Neural cell (in vitro differentiated cells): ENCODE data around the gene CLNK. TPM values are rescaled to one million over a fixed set of nuclear protein-coding genes. Genes with fewer than 3 reads are reported as not detected.

Experiments
- H2AFZ ChIP-seq: fragments of 200-600, 300-800 bp; sonication (generic), shearing (Covaris generic); 2 replicates; pipeline ENCODE4 v1.6.0; 2014; ENCODE audit warnings: low read depth, mild to moderate bottlenecking, antibody characterized with exemption, low read length, moderate library complexity
- H3F3A ChIP-seq: fragments of 200-600 bp; shearing (Covaris generic); 2 replicates; pipeline ENCODE4 v1.6.1; 2016; ENCODE audit warnings: mild to moderate bottlenecking, moderate library complexity, mixed read lengths, antibody characterized with exemption, low read length; ENCODE audit not compliant: insufficient read depth, poor library complexity, severe bottlenecking
- H3K27ac ChIP-seq: fragments of 200-600, 300-800 bp; sonication (generic), shearing (Covaris generic); 2 replicates; pipeline ENCODE4 v1.5.1; 2014; ENCODE audit warnings: mild to moderate bottlenecking, low read length, moderate library complexity
- H3K27me3 ChIP-seq: fragments of 300-800, 200-600 bp; sonication (generic), shearing (Covaris generic); 2 replicates; pipeline ENCODE4 v1.6.0; 2014; ENCODE audit warnings: mild to moderate bottlenecking, low read depth, low read length, moderate library complexity; ENCODE audit not compliant: insufficient read depth
- H3K36me3 ChIP-seq: fragments of 300-800, 200-600 bp; sonication (generic), shearing (Covaris generic); 2 replicates; pipeline ENCODE4 v1.5.1; 2014; ENCODE audit warnings: mild to moderate bottlenecking, antibody characterized with exemption, low read length, moderate library complexity; ENCODE audit not compliant: insufficient read depth
- H3K4me2 ChIP-seq: fragments of 300-800, 200-600 bp; sonication (generic), shearing (Covaris generic); 2 replicates; pipeline ENCODE4 v1.6.0; 2014; ENCODE audit warnings: mild to moderate bottlenecking, low read length
- H3K4me3 ChIP-seq: fragments of 300-800, 200-600 bp; sonication (generic), shearing (Covaris generic); 2 replicates; pipeline ENCODE4 v1.5.1; 2014; ENCODE audit warnings: mild to moderate bottlenecking, low read length, moderate library complexity
- H3K79me2 ChIP-seq: fragments of 200-600 bp; shearing (Covaris generic); replicated peaks from 2 replicates; pipeline ENCODE4 v1.6.0; 2014; ENCODE audit warnings: mild to moderate bottlenecking, low read length, moderate library complexity; ENCODE audit not compliant: insufficient read depth
- H3K9ac ChIP-seq: fragments of 300-800, 200-600 bp; sonication (generic), shearing (Covaris generic); 2 replicates; pipeline ENCODE4 v1.6.1; 2016; ENCODE audit warnings: mild to moderate bottlenecking, low read length, mixed read lengths
- H3K9me2 ChIP-seq: fragments of 200-600 bp; shearing (Covaris generic); 2 replicates; pipeline ENCODE4 v1.6.1; 2016; ENCODE audit warnings: mild to moderate bottlenecking, low read length, mixed read lengths; ENCODE audit not compliant: insufficient read depth
- H3K9me3 ChIP-seq: fragments of 200-600, 300-800 bp; sonication (generic), shearing (Covaris generic); 2 replicates; pipeline ENCODE4 v1.6.1; 2016; ENCODE audit warnings: mild to moderate bottlenecking, mixed run types, low read length, moderate library complexity, mixed read lengths
- H4K20me1 ChIP-seq: fragments of 200-600 bp; shearing (Covaris generic); 2 replicates; pipeline ENCODE4 v1.6.1; 2016; ENCODE audit warnings: mild to moderate bottlenecking, mixed run types; ENCODE audit not compliant: insufficient read depth
- EP300 ChIP-seq: fragments of 450-650 bp; conservative IDR thresholded peaks from 2 replicates; pipeline ENCODE4 v1.6.1; 2014; ENCODE audit warnings: antibody characterized with exemption, mild to moderate bottlenecking, moderate library complexity; ENCODE audit not compliant: poor library complexity, severe bottlenecking
- EZH2 ChIP-seq: fragments of 200-600, 300-800 bp; shearing (Covaris generic), sonication (generic); IDR thresholded peaks from 2 replicates; pipeline ENCODE4 v1.6.1; 2014; ENCODE audit warnings: antibody characterized with exemption, low read length, borderline replicate concordance, mild to moderate bottlenecking; ENCODE audit not compliant: insufficient read depth, poor library complexity, severe bottlenecking
- MXI1 ChIP-seq: fragments of 450-650 bp; conservative IDR thresholded peaks from 2 replicates; pipeline ENCODE4 v1.6.1; 2014; ENCODE audit warnings: antibody characterized with exemption, mild to moderate bottlenecking; ENCODE audit not compliant: poor library complexity, severe bottlenecking
- POLR2AphosphoS5 ChIP-seq: IDR thresholded peaks from 2 replicates; pipeline ENCODE4 v1.6.1; 2012
- RAD21 ChIP-seq: fragments of 450-650 bp; conservative IDR thresholded peaks from 2 replicates; pipeline ENCODE4 v1.6.1; 2014; ENCODE audit warnings: antibody characterized with exemption, mild to moderate bottlenecking, moderate library complexity
- SMC3 ChIP-seq: fragments of 450-650 bp; conservative IDR thresholded peaks from 2 replicates; pipeline ENCODE4 v1.6.1; 2014; ENCODE audit warnings: antibody characterized with exemption, mild to moderate bottlenecking, moderate library complexity; ENCODE audit not compliant: poor library complexity
- TAF1 ChIP-seq: IDR thresholded peaks from 2 replicates; pipeline ENCODE4 v1.6.1; 2012; ENCODE audit warnings: low read depth
- polyA plus RNA-seq: library from polyadenylated mRNA; depleted of rRNA; stranded (reverse); fragments of >200 nt; gene quantifications from 2 replicates; pipeline ENCODE4 v1.2.3, GENCODE V29; 2014
- TF ChIP-seq, protein P1 (sequence below): fragments of 450-650 bp; IDR thresholded peaks from 2 replicates; pipeline ENCODE4 v1.5.1; 2014; ENCODE audit warnings: antibody characterized with exemption, mild to moderate bottlenecking, moderate library complexity; ENCODE audit not compliant: poor library complexity, severe bottlenecking
- TF ChIP-seq, protein P2 (sequence below): IDR thresholded peaks from 2 replicates; pipeline ENCODE4 v1.6.1; 2012; ENCODE audit warnings: borderline replicate concordance

CLNK gene
- polyA plus RNA-seq, 1 donor from 2014 or later, result not detected

DNA sequence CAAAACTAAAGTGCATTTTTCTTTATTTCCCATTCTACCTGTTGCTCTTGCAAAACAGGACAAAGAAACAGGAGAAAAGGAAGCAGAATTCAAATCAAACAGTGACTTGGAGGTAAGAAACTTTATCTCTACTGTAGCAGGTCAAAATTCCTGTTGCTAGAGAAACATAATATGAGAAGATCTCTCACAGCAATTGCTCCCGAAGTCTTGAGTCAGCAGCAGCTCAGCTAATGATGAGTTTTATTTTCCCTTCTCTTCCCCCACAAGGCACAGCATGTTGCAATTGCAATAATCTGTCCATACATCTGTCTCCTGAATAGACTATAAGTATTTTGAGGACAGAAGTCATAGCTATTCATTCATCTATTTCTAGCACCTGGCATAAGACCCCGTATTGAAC is 112.7 kb downstream of the CLNK start:
- Histone ChIP-seq H3K79me2 (no peaks in the 10 kb centered on the region), H2AFZ (no peak overlapping the region), H3F3A (no peaks in the 10 kb centered on the region), H3K36me3 (no peaks in the 10 kb centered on the region), H3K27ac (no peak overlapping the region), H3K9me2 (no peaks in the 10 kb centered on the region), H3K9ac (no peak overlapping the region), H3K4me2 (no peak overlapping the region), H3K27me3 (no peaks in the 10 kb centered on the region), H3K4me3 (no peak overlapping the region), H4K20me1 (no peaks in the 10 kb centered on the region), H3K9me3 (no peaks in the 10 kb centered on the region)
- no peak for TF ChIP-seq TAF1
- TF ChIP-seq EP300, result no peak
- no peak for TF ChIP-seq SMC3
- TF ChIP-seq, protein P1, sequence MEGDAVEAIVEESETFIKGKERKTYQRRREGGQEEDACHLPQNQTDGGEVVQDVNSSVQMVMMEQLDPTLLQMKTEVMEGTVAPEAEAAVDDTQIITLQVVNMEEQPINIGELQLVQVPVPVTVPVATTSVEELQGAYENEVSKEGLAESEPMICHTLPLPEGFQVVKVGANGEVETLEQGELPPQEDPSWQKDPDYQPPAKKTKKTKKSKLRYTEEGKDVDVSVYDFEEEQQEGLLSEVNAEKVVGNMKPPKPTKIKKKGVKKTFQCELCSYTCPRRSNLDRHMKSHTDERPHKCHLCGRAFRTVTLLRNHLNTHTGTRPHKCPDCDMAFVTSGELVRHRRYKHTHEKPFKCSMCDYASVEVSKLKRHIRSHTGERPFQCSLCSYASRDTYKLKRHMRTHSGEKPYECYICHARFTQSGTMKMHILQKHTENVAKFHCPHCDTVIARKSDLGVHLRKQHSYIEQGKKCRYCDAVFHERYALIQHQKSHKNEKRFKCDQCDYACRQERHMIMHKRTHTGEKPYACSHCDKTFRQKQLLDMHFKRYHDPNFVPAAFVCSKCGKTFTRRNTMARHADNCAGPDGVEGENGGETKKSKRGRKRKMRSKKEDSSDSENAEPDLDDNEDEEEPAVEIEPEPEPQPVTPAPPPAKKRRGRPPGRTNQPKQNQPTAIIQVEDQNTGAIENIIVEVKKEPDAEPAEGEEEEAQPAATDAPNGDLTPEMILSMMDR, result no peak
- TF ChIP-seq MXI1, result no peak
- TF ChIP-seq RAD21, result no peak
- no peak for TF ChIP-seq POLR2AphosphoS5
- TF ChIP-seq EZH2, result no peak
- TF ChIP-seq, protein P2, sequence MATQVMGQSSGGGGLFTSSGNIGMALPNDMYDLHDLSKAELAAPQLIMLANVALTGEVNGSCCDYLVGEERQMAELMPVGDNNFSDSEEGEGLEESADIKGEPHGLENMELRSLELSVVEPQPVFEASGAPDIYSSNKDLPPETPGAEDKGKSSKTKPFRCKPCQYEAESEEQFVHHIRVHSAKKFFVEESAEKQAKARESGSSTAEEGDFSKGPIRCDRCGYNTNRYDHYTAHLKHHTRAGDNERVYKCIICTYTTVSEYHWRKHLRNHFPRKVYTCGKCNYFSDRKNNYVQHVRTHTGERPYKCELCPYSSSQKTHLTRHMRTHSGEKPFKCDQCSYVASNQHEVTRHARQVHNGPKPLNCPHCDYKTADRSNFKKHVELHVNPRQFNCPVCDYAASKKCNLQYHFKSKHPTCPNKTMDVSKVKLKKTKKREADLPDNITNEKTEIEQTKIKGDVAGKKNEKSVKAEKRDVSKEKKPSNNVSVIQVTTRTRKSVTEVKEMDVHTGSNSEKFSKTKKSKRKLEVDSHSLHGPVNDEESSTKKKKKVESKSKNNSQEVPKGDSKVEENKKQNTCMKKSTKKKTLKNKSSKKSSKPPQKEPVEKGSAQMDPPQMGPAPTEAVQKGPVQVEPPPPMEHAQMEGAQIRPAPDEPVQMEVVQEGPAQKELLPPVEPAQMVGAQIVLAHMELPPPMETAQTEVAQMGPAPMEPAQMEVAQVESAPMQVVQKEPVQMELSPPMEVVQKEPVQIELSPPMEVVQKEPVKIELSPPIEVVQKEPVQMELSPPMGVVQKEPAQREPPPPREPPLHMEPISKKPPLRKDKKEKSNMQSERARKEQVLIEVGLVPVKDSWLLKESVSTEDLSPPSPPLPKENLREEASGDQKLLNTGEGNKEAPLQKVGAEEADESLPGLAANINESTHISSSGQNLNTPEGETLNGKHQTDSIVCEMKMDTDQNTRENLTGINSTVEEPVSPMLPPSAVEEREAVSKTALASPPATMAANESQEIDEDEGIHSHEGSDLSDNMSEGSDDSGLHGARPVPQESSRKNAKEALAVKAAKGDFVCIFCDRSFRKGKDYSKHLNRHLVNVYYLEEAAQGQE, result no peak

DNA sequence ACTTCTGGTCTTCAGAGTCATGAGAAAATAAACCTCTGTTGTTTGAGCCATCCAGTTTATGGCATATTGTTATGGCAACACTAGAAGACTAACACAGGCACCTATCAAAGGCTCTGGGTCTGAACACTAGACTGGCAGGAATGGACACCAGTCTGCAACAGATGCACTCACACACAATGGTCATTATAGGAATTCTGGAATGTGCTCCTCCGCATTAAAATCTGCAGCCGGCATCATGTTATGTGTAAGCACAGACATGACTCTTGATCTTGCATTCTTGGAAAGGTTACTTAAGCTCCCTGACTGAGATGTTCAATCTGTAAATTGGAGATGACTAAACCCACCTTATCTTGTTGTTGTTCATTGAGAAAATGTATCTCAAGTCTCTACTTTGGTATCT is 115.1 kb downstream of the CLNK start:
- H4K20me1 ChIP-seq, result no peaks in the 10 kb centered on the region
- no peak overlapping the region for H3K4me3 ChIP-seq
- no peaks in the 10 kb centered on the region for H3K36me3 ChIP-seq
- H3K79me2 ChIP-seq, result no peaks in the 10 kb centered on the region
- H3K9me2 ChIP-seq, result no peaks in the 10 kb centered on the region
- TF ChIP-seq, protein P2, result no peak
- TF ChIP-seq EP300 (no peak), MXI1 (no peak), SMC3 (no peak), TAF1 (no peak), RAD21 (no peak), EZH2 (no peak)
- TF ChIP-seq, protein P1, result no peak
- no peak overlapping the region for H2AFZ ChIP-seq
- H3K27ac ChIP-seq, result no peak overlapping the region
- no peak overlapping the region for H3K9ac ChIP-seq
- H3K9me3 ChIP-seq, result no peaks in the 10 kb centered on the region
- no peaks in the 10 kb centered on the region for H3K27me3 ChIP-seq
- no peaks in the 10 kb centered on the region for H3F3A ChIP-seq
- no peak overlapping the region for H3K4me2 ChIP-seq
